HG03354 (cell line): ENCODE results near the gene WDR1.

Experiments
- ATAC-seq: cut with Tn5 transposase; IDR thresholded peaks from one replicate; pipeline ENCODE4 v1.9.1; 2021; ENCODE audit warnings: mild to moderate bottlenecking; ENCODE audit not compliant: unreplicated experiment, poor library complexity, severe bottlenecking

WDR1 gene

DNA sequence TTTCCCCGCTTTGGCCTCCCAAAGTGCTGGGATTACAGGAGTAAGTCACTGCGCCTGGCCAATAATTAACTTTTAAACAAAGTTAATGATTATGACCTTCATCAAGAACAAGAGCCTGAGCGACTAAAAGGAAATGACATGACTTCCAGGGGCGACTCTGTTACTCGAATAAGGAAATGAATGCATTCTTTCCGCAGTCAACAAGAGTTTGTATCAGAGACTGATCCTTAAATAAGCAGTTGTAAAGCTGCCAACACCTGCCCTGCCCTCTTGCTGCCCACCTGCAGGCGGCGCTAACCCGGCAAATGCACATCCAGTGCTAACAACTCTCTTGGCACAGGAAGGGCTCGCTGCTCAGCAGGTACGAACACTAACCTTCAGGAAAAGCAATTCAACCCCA is 27.3 kb downstream of the WDR1 start:
- no peak for ATAC-seq

DNA sequence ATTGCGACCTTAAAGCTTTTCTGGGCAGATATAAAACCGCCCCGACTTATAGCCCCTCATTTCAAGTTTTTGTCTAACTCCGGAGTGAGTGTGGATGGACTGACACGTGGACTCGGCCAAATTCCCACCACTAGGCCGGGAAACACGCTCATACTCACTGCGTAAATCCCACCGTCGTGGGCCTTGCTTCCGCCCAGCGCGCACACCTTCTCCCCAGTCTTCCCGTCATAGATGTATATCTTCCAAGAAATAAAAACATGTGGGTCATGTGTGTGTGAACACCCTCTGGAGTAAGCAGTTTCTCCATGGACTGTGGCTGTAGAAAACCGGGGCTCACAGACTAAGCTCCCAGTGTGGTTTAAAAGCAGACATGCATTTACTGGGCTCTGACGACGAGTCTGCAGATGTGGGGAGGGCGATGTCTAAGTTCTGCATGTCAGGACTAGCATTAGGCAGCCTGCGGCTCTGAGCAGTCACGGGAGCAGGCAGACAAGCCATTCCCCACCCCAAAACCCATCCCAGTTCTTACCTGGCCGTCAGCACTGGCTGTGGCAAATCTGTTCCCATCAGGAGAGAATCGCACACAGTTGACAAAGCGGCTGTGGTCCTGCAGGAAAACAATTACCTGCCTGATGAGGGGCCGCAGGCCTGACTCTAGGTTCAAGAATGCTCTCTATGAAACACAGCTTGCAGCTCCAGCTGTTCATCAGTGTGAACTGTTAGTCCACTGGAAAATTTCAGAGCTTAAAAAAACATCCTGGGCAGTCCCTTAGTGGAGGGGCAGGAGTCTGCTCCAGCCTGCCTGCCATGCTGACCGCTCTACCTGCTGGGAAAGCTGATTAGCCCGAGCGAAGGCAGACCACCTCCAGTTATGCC is 28.2 kb downstream of the WDR1 start:
- ATAC-seq: no peak

DNA sequence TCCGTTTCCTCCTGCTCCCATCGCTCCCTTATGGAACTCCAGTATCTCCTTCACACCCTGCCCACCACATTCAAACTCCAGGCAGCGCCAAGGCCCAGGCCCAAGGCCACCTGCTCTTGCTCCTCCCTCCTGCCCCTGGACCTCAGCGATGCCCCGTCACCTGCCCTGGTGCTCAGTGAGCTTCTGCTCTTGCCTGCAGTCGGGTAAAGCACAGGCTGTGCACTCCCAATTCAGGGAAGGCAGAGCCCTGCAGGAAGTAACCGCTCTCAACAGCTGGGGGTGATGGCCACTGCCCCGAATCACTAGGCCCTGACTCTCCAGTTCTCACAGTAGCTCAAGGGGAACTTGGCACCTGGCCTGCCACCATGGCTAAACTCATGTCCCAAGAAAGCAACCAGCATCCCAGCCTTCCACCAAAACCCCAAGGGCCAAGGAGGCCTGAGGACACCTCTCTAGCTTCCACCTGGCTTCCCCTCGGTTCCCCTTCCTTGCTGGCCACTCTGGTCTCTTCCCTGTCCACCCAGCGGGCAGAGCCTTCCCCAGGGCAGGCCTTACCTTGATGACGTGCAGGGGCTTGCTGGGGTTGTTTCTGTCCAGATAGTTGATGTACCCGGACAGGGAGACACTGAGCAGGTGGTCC is 29.3 kb downstream of the WDR1 start:
- no peak for ATAC-seq

DNA sequence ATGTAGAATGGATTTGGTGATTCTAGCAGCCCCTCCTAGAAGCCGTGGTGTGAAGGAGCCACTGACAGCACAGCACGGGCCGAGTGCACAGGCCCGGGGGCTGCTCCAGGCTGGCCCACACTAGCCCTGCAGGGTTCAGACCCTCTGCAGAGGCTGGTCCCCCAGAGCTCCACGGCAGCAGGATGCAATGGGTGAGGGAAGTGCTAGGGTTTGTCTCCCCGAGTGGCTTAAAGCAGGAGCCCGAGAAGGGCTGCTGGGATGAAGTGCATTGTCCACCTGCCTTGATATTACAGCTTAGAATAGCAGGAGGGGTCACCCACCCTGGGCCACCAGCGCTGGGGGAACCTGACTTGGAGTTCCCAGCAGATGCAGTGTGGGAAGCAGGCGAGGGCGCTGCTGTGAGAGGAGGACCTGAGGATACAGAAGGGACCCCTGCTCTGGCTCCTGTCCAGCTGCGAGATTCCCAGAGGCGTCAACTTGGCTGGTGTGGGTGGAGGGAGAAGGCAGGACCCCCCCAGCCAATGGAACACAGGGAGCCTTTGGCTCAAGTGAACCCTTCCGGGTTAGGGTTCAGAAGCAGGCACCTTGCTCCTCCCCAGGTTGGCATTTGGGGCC is 30.0 kb downstream of the WDR1 start:
- no peak for ATAC-seq

DNA sequence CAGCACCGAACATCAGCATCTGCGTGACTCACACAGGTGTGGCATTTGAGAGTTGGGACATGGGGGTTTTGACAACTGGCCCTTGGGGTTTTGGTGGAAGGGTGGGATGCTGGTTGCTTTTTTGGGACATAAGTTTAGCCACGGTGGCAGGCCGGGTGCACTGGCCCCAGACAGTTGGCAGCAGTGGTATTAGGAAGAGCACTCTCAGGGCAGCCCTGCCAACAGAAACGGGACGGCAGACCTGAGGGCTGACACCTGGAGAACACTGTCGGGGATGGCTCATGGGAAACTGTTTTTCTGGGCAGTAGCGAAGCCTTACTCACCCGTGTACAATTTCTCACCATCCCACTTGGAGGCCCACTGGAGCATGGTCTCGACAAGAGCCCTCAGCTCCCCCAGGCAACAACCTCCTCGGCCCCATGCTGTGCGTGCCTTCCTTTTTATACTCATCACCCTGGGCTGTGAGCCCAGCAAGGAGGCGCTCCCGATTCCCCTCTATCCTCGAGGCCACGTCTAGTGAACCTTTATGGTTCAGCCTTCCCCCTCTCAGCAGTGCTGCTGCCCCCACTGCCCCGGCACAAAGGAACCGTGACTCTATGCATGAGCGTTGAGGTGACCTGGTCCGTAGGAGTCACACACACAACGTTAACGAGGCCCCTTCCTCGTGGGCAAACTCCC is 30.6 kb downstream of the WDR1 start:
- no peak for ATAC-seq

DNA sequence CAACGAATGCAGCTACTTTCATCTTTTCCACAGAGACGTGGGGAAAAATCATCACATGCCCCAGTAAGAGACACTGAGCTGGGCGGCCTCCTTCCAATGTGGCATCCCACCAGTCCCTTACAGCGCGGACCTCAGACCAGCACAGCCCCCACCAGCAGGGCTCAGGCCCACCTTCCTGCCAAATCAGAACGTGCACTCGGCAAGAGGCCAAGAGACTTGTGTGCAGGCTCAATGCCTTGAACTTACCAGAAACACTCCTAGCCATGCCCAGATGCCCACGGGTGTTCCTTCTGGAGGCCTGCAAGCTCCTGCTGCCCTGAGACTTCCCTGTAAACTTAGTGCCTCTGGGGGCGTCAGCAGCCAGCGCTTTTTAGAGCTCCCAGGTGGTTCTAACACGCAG is 31.2 kb downstream of the WDR1 start:
- no peak for ATAC-seq

DNA sequence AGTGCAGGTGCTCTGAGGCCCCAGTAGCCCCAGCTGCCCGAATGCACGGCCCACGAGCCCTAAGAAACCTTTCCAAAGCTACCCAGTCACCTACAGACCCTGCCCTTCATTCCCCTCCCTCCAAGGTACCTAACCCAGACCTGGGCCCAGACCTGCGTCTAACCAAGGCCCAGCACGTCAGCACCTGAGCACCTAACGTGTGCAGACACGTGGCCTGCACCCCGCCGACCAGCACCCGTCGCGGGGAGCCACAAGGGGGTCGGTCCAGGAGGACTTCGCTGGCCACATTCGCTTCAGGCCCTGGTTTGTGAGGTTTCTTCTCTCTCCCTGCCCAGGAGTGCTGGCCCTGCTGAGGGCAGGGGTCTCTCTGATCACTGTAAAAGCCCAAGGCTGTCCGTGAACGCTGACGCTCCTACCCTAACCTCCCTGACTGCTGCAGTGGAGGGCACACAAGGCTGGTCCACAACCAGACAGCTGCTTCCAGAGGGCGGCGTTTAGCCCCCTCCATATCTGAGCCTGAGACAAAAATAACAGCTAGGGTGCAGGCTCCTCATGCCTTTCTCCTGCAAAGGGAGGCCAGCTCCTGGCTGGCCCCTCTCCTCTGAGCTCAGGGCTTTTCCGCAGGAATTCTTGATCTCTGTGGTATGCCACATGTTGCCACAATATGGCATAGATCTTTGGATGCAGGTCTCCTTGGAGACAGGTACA is 31.8 kb downstream of the WDR1 start:
- no peak for ATAC-seq

DNA sequence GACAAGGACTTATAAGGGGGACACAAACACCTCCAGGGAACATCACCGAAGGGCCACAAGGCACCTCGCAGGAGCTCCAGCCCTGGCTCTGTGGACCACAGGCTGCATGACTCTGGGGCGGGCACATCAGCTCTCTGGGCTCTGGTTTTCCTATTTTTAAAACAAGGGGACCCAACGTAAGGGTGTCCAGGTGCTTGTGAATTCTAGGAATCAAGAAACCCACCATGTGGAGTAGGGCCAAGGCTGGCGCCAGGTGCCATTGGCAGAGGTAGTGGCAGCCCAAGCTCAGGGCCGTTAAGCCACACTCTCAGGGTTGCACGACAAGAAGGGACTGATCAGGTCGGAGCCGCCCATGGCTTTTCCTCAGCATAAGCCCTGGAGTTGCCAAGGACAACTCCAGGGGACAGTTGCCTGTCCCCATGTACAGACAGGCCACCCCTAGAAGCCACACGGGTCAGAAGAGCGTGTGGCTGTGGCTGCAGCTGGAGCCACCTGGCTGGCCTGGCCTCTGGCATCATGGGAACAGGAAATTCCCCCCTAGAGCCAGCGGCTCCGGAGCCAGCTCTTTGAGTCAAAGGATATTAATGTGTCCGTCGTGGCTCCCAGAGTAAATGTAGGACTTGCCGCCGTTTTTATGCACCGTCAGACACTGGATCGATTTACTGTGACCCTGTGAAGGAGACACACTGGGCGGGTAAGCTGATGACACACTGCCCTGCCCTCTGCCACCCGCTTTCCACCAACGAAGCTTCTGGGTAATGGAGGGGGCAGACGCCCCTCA is 32.5 kb downstream of the WDR1 start:
- no peak for ATAC-seq

DNA sequence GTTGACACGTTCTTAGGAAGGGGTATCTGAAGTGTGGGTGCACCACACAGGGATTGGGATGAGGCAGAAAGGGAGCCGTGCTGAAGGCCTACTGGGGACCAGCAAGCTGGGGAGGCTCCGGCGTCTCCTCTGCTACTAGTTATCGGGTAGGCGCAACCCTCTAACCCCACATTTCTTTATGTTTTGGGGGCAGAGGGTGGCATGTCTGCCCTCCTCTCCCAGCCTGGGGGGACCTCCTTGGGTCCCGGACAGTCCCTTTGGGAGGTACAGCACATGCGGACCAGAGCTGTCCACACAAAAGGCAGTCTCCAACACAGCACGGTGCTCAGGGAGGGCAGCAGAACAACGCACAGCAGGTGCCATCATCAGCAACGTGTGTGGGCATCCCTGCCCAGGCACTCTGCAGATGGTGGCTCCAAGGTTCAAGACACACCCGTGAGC is 33.2 kb downstream of the WDR1 start:
- ATAC-seq: no peak

DNA sequence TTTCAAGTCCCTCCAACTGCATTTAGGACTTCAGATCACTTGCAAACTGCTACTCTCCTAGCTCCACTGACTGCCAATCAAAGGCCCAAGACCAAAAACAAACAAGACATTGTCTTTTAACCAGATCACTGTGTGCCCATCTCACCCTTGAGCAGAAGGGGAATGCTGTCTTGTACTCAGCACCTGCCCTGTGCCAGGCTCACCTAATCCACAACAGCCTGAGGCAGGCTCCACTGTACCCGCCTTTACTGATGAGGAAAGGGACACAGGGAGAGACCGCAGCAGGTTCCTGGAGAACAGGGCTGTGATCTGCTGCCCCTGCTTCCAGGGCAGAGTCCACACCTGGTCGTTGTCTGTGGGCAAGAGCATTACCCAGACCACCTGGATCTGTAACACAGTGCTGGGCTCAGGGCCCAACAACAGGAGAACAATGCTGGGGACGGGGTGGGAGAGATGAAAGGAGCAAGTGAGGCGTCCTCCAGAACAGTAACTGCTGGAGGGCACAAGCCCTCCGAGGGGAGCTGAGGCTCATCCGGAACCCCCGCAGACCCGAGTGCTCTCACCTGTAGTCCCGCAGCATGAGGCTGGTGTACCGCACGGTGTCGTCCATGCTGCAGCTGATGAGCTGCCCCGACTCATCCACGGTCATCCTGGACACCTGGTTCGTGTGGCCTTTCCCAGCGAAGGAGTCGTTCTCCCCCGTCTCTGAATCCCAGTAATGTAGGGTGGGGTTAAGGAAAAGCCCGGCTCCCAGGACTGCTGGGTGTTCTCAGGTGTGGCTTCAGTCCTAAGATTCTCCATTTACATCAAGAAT is 33.9 kb downstream of the WDR1 start:
- no peak for ATAC-seq

DNA sequence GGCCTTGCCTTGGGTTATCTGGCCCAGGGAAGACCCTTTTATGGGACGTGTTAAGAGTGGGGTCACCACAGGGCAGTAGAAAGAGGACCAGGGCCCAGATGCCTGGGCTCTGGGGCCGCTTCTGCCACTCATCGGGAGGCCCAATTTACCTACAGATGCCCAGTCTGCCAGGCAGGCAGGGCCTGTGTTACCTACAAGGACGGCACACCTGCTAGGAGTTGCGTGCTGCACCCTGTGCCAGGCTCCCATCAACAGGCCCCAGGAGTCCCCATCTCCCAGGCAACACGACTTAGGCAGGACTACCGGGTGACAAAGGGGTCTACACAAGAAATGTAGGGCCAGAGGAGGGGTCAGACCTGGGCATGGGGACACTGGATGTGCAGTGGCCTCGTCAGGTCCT is 34.6 kb downstream of the WDR1 start:
- ATAC-seq: no peak

DNA sequence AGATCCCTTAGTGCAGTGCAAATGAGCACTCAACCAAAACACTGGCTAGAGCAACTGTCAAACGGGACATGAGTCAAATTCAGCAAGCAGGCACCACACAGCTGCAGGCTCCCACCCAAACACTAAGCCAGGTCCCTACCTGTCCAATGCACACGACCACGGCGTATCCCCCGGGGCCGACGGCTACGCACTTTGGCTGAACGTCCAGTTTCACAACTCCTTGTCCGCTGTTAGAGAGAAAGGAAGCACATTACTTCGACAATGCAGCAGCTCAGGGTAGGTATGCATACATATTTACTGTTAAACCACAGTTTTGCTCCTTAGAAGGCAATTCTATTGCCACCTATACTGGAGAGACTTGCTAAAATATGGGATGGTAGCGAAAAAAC is 35.4 kb downstream of the WDR1 start:
- ATAC-seq: no peak

DNA sequence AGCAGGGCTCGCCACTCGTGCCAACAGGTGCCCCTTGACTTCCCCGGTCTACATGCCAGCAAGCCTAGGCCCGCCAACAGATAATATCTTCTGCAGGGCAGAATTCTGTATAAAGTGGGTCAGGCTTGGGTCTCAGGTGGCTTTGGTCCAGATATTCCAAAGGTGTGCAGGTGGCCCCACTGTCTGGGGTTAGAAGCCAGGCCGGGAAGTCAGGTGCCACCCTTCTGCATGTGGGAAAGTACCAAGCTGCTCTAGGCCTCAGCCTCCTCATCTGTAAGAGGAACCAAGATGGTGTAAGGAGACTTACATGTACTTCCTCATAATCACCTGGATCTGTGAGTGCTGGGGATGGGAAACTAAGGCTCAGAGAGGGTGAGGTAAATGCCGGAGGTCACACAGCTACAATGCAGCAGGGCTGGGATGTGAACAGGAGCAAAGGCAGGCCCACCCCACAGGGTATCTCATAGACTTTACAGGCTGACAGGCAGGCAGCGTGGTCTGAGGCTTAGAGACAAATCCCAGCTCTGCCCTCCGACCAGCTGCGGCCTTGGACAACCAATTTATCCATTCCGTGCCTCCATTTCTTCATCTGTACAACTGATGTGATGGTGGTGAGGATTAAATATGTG is 35.9 kb downstream of the WDR1 start:
- no peak for ATAC-seq

DNA sequence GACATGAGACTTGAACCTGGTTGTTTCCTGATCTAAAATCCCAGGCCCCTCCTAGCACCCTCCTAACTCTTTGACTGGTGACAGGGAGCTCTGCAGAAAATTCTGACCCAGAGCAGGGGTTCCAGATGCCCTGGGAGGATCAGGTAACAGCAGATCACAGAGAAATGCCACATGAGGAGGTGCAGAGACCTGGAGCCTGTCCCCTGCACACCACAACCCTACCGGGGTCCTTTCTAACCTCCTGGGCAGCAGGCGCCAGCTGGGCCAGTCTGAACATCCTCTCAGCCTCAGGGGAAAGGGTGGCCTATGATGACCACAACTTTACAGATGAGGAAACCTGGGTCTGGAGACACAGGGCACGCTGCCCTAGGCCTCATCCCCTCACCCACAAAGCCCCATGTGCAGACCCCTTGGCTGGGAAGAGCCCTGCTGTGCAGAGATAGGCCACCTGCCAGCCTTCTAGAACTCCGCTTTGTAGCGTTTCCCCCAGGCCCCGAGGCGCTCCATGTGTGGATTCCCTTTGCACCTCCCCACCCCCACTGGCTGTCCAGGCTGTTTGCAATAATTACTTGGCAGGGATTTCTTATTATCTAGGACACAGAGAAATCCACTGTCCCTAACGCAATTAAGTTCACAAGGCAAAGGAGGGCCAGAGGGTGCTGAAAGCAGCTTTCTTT is 36.5 kb downstream of the WDR1 start:
- no peak for ATAC-seq

DNA sequence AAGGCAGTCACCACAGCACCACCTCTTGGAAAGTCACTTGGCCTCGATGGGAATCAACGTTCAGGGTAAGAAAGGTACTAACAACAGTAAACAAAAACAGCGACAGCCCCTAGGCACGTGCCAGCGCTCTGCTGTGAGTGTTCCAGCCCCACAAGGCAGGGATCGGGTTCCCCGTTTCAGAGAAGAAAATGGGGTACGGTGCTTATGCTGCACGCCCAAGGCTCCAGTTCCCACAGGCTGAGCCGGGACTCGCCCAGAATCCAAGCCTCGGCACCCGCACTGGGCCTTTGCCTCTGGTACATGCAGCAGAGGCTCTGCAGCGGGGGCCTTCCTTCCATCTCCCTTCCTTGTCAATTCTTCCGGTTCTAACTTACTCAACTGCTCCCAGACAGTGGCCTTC is 37.3 kb downstream of the WDR1 start:
- no peak for ATAC-seq

DNA sequence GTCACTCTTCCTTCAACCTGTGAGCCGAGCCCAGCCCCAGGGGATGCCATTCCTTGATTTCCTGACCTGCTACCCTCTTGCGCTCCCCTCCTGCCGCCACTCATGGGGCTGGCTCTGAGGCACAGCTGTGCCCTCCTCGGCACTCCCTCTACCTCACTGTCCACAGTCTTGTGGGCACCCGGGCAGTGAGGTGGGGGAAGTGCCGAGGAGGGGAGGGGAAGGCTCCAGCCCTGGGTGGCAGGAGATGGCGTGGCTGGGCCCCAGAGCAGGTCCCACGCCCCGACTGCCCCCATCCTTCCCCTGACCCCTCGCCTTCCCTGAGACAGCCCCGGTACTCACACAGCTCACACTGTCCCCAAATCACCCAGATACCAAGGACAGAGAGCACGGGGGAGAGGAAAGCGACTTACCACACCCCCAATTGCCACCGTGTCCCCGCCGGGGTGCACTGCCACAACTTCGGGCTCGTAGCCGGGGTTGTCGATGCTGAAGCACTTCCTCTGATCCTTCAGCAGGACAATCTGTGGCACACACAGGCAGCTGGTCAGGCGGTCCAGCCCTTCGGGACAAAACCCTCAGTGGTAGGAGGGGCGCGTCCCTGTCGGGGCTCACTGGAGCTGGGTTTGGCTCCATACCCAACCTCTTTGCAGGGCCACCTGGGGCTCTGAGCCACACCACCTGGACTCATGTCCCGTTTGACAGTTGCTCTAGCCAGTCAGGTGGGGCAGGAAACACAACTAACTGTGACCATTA is 37.9 kb downstream of the WDR1 start:
- no peak for ATAC-seq
